Activated T-helper 2 cell treated with anti-CD3 and anti-CD28 coated beads, Interferon-gamma antibody, Interleukin-2, Interleukin-4, amounts not matched to agents 10 μg/mL and 5 μg/mL and 100 μg/mL, durations not matched to agents 14 hours and 24 hours and 36 hours (primary cell): ENCODE measurements around the gene CD83. TPM values are rescaled to one million over a fixed set of nuclear protein-coding genes. Genes with fewer than 3 reads are reported as not detected.

Experiments used
- DNase-seq: peaks from one replicate; pipeline ENCODE4 v3.0.0; 2021; ENCODE audit warnings: low spot score
- H3K27ac Mint-ChIP-seq: one replicate; pipeline ENCODE4 v1.8.0; 2021; ENCODE audit warnings: mixed read lengths
- H3K27me3 Mint-ChIP-seq: one replicate; pipeline ENCODE4 v1.8.0; 2021; ENCODE audit warnings: low read depth, mixed read lengths
- H3K36me3 Mint-ChIP-seq: one replicate; pipeline ENCODE4 v1.8.0; 2021; ENCODE audit warnings: low read depth, mixed read lengths
- H3K4me1 Mint-ChIP-seq: one replicate; pipeline ENCODE4 v1.8.0; 2021; ENCODE audit warnings: low read depth, mixed read lengths
- H3K4me3 Mint-ChIP-seq: one replicate; pipeline ENCODE4 v1.8.0; 2021; ENCODE audit warnings: low read depth, mild to moderate bottlenecking, moderate library complexity, mixed read lengths
- H3K9me3 Mint-ChIP-seq: one replicate; pipeline ENCODE4 v1.8.0; 2021; ENCODE audit warnings: mixed read lengths
- intact Hi-C: fragments of 100-400 bp; cut with micrococcal nuclease; formaldehyde crosslinking; loops from one replicate; pipeline ENCODE4 v1.15.1; 2023
- total RNA-seq: library from RNA; stranded (reverse); gene quantifications from 2 replicates; pipeline ENCODE4 v1.2.3, GENCODE V29; 2022

CD83 gene
- total RNA-seq, 1 donor from 2014 or later, result 145 TPM

DNA sequence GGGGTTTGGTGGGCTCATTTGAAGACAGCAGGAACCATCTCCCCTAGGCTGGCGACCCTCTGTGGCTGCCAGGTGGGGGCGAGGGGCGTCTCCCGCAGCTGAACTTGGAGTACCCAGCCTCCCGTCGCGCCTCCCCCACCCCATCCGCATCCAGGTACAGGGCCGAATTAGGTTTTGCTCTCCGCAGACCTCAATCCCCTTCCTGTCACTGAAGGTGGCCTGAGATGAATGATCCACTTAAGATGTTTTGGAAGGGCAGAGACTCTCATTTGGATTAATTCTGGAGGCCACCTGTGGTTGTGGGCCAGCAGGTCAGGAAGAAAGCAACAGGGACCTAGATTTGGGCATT is 493 bp downstream of the CD83 start:
- Mint-ChIP-seq H3K4me3 (peak overlapping the region; percentile 97), H3K27me3 (peaks cover 3% of the 10 kb centered on the region), H3K36me3 (peaks cover 46% of the 10 kb centered on the region), H3K4me1 (peaks cover 51% of the 10 kb centered on the region), H3K9me3 (no peaks in the 10 kb centered on the region), H3K27ac (peak overlapping the region; percentile 87)
- intact Hi-C loops, result loop anchor here (10.0 kb wide), 1 partner anchor 303 kb away; the partner anchor contains the start of gene MCUR1
- no peak for DNase-seq

DNA sequence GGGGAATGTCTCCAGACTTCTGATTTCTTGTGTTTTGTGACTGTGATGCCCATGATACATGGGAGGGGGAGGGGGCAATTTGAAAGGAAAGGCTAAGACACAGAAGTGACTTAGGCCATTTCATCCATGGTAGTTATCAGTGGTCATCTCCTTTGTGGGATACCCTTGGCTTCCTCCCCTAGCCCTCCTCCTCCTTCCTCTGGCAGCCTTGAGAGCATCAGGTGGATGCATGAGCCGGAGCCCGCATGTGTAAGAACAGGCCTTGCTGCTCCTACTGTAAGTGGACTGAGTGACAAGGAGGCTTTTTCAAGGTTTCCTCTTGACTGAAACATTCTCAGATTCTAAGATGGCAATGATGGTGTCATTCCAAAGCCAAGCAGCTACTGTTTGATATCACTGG is 874 bp downstream of the CD83 start:
- no peaks in the 10 kb centered on the region for H3K9me3 Mint-ChIP-seq
- peak overlapping the region; percentile 97 for H3K4me3 Mint-ChIP-seq
- peak overlapping the region; percentile 87 for H3K27ac Mint-ChIP-seq
- peaks cover 48% of the 10 kb centered on the region for H3K36me3 Mint-ChIP-seq
- intact Hi-C loops, result loop anchor here (10.0 kb wide), 1 partner anchor 304 kb away; the partner anchor contains the start of gene MCUR1
- no peak for DNase-seq
- peaks cover 50% of the 10 kb centered on the region for H3K4me1 Mint-ChIP-seq
- H3K27me3 Mint-ChIP-seq, result no peaks in the 10 kb centered on the region

DNA sequence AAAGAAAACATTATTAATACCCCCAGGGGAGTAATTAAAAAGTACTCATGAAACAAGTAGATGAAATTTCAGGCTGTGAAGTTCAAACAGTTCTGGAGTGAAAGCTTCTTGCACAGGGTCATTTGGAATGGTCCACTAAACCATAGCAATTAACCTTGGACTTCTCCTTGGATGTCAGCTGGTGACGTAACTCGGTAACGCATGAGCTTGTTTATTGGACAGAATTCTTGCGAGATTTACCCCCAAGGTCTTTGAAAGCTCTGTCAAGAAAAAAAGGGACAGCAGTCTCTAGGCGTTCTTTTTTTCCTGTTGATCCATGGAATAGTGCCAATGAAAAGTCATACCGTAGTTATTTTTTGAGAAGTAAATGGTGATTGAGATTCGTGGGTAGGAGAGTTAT is 2.2 kb downstream of the CD83 start:
- intact Hi-C loops, result loop anchor here (10.0 kb wide), 2 partner anchors 305 to 1125 kb away; partner anchors contain the start of genes JARID2 and MCUR1
- Mint-ChIP-seq H3K4me3 (peak overlapping the region; percentile 97), H3K36me3 (peaks cover 58% of the 10 kb centered on the region), H3K9me3 (no peaks in the 10 kb centered on the region), H3K27me3 (no peaks in the 10 kb centered on the region), H3K27ac (no peak overlapping the region), H3K4me1 (peaks cover 60% of the 10 kb centered on the region)
- no peak for DNase-seq

DNA sequence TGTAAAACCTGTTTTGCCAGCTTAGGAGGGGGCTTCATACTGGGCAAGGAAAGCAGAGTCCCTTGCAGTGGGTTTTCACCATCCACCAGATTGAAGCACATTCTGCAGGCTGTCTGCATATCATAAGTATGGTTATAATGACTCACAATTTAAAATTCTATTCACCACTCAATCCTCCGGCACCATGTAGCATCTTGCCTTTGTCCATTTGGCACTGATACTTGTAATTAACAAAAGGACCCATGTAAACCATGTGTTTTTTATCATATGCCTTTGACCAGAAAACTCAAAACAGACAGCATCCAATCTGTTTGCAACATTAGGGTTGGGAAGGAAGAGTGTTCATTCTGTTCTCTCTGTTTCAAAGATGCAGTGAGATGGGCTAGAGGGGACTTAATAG is 3.0 kb downstream of the CD83 start:
- DNase-seq, result no peak
- H3K27me3 Mint-ChIP-seq, result no peaks in the 10 kb centered on the region
- peak overlapping the region; percentile 67 for H3K27ac Mint-ChIP-seq
- H3K4me3 Mint-ChIP-seq, result peak overlapping the region; percentile 97
- no peaks in the 10 kb centered on the region for H3K9me3 Mint-ChIP-seq
- intact Hi-C loops, result loop anchor here (10.0 kb wide), 1 partner anchor 1124 kb away; the partner anchor contains the start of gene JARID2
- peaks cover 65% of the 10 kb centered on the region for H3K36me3 Mint-ChIP-seq
- H3K4me1 Mint-ChIP-seq, result peaks cover 68% of the 10 kb centered on the region

DNA sequence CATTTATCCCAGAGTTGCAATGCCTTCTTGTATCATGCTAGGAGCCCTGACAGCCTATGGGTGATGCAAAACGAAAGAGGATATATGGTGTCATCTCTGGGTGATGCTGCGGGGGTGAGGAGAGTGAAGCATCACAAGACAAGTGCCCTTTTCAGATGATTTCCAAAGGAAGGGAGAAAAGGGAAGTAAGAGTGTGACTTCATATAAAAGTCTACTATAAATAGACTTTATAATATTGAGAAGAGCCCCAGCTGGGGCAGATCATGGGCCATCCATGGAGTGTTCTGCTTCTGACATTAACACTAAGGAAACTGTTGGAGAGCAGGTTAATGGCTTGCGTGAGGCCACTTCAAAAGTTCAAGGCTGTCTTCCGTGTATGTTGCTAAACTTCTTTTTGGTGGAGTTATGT is 4.4 kb downstream of the CD83 start:
- H3K27ac Mint-ChIP-seq, result peak overlapping the region; percentile 83
- H3K9me3 Mint-ChIP-seq, result no peaks in the 10 kb centered on the region
- peak overlapping the region; percentile 97 for H3K4me3 Mint-ChIP-seq
- intact Hi-C loops, result loop anchor here (10.0 kb wide), 1 partner anchor 1123 kb away; the partner anchor contains the start of gene JARID2
- no peaks in the 10 kb centered on the region for H3K27me3 Mint-ChIP-seq
- peaks cover 77% of the 10 kb centered on the region for H3K36me3 Mint-ChIP-seq
- peaks cover 70% of the 10 kb centered on the region for H3K4me1 Mint-ChIP-seq
- no peak for DNase-seq

DNA sequence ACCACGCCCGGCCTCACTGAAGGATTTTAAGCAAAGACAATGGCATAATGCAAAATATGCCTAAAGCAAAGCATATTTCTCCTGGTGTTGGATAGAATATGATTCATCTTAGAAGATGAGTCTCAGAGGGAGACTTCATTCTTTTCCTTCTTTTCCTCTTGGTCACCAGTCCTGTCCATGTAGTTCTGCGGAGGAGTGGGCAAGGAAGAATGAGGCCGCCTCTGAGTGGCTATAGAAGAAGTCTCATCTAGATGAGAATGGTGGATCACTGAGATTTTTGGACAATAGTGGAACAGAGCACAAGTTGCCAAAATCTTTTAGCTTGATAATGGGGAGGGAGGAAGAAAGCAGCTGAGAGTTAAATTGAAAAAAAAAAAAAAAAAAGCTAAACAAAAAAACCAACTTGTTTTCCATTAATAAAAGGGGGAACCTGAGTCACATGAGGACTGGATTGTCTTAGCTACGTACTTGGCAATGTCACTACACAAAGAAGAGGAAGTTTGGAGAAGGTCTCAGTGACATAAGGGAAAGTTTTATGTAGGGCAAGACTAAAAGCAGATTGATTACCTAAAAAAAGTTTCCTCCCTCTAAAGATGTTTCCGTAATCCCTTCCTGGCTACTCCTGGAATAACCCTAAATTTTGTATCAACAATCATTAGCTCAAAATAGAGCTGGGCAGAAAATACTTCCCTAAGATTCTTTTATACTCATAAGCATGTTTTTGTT is 6.0 kb downstream of the CD83 start:
- H3K27ac Mint-ChIP-seq, result peak overlapping the region; percentile 6
- no peaks in the 10 kb centered on the region for H3K9me3 Mint-ChIP-seq
- no peak for DNase-seq
- intact Hi-C loops, result loop anchor here (10.0 kb wide), 1 partner anchor 1121 kb away; the partner anchor contains the start of gene JARID2
- peaks cover 73% of the 10 kb centered on the region for H3K4me1 Mint-ChIP-seq
- H3K4me3 Mint-ChIP-seq, result peak overlapping the region; percentile 53
- H3K27me3 Mint-ChIP-seq, result no peaks in the 10 kb centered on the region
- H3K36me3 Mint-ChIP-seq, result peaks cover 83% of the 10 kb centered on the region

DNA sequence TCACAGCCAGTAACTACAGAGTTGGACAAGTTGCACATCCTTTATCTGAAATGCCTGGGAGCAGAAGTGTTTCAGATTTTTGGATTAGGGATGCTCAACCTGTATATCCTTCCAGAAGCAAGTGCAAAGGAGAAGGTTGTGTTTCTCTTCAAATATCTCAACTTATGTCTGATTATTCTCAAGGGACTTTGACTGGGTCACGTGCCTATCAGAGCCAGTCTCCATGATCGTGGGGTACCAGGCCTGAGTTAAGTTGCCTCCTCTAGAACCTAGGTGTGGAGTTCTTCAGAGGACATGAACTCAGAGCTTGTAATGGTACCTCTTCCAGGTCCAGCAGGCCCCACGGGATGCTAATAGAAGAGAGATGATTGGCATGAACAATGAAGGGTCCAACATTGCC is 7.8 kb downstream of the CD83 start:
- no peak for DNase-seq
- H3K36me3 Mint-ChIP-seq, result peaks cover 87% of the 10 kb centered on the region
- no peak overlapping the region for H3K27ac Mint-ChIP-seq
- no peaks in the 10 kb centered on the region for H3K9me3 Mint-ChIP-seq
- intact Hi-C loops, result loop anchor here (10.0 kb wide), 1 partner anchor 1119 kb away; the partner anchor contains the start of gene JARID2
- no peaks in the 10 kb centered on the region for H3K27me3 Mint-ChIP-seq
- H3K4me3 Mint-ChIP-seq, result no peak overlapping the region
- peaks cover 76% of the 10 kb centered on the region for H3K4me1 Mint-ChIP-seq

DNA sequence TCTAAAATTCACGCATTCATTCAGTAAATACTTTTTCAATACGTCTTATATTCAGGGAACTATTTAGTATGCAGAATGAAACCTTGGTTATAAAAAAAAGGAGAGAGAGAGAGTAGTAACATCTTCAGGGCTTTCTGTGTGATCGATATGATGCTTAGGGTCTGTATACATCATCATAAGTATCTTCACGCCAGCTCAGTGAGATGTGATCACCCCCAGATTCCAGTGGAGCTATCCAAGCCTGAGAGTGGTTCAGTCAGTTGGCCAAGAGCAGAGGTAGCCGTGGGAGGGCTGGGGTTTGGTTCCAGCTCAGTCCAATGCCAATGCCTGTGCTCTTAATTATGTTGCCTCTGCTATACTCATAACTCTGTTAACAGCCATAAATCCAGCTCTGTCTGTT is 8.6 kb downstream of the CD83 start:
- intact Hi-C loops, result loop anchor here (10.0 kb wide), 1 partner anchor 1119 kb away; the partner anchor contains the start of gene JARID2
- no peaks in the 10 kb centered on the region for H3K9me3 Mint-ChIP-seq
- peaks cover 85% of the 10 kb centered on the region for H3K36me3 Mint-ChIP-seq
- H3K4me1 Mint-ChIP-seq, result peaks cover 74% of the 10 kb centered on the region
- no peak for DNase-seq
- no peaks in the 10 kb centered on the region for H3K27me3 Mint-ChIP-seq
- H3K4me3 Mint-ChIP-seq, result peak overlapping the region; percentile 10
- no peak overlapping the region for H3K27ac Mint-ChIP-seq

DNA sequence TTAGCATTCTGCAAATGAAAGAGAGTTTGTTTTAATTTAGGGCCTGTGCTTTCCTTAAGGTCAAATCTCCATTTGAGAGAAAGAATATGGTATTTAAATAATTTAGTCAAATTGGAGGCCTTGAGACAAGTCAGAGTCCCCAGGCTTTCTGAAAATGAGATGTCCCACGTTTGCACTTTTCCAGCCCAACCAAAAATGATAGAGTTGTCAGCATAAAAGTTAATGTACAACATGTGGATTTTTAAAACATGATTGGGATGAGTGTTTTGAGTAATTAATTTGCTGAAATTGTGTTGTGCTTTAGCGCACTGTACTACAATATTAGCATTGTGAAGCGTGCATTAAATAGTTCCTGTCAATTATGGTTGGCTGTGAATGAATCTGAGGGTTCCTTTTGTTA is 10.0 kb downstream of the CD83 start:
- Mint-ChIP-seq H3K9me3 (no peaks in the 10 kb centered on the region), H3K4me1 (peaks cover 64% of the 10 kb centered on the region), H3K36me3 (peaks cover 85% of the 10 kb centered on the region), H3K27me3 (no peaks in the 10 kb centered on the region), H3K27ac (no peak overlapping the region), H3K4me3 (peak overlapping the region; percentile 17)
- intact Hi-C loops, result loop anchor here (10.0 kb wide), 1 partner anchor 1117 kb away; the partner anchor contains the start of gene JARID2
- DNase-seq, result no peak

DNA sequence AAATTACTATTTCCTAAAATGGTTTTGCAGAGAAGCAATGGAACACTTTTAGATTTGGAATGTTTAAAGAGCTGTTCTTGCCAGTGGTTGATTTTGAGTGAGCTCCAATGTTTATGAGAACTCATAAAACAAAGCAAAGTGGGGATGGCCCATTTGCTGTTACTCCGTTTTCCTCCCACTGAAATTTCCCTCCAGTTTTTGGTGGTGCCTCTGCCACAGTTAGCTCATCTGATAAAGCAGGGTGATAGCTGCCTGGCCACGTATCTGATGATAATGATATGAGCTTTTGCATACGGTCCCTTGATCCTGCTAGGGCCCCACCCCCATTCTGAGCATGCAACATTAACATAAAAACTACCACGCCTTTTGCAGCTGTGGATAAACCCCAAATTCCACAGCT is 10.4 kb downstream of the CD83 start:
- DNase-seq, result no peak
- Mint-ChIP-seq H3K9me3 (no peaks in the 10 kb centered on the region), H3K4me3 (peak overlapping the region; percentile 30), H3K27ac (peak overlapping the region; percentile 38), H3K4me1 (peaks cover 60% of the 10 kb centered on the region), H3K27me3 (no peaks in the 10 kb centered on the region), H3K36me3 (peaks cover 86% of the 10 kb centered on the region)
- intact Hi-C loops, result loop anchor here (10.0 kb wide), 1 partner anchor 1117 kb away; the partner anchor contains the start of gene JARID2

DNA sequence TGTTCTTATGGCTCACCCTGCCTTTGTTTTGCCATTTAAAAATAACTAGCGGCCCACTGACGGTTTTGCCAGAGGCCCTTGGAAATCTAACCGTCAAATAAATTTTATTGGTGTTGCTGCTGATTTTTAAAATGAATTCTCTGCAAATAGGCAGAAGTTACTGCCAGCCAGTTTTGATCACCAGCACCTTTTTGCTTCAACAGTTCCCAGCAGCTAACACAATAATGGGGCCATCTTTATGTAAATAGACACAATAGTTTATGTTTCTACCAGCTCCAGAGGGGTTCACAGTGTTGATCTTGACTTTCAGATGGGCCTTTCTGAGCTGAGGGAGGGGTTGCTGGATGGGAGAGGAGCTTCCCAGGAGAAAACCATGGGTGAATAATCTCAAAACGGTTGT is 11.2 kb downstream of the CD83 start:
- no peak overlapping the region for H3K27ac Mint-ChIP-seq
- intact Hi-C loops, result loop anchor here (10.0 kb wide), 1 partner anchor 1116 kb away; the partner anchor contains the start of gene JARID2
- H3K4me3 Mint-ChIP-seq, result no peak overlapping the region
- H3K36me3 Mint-ChIP-seq, result peaks cover 88% of the 10 kb centered on the region
- no peak for DNase-seq
- H3K4me1 Mint-ChIP-seq, result peaks cover 56% of the 10 kb centered on the region
- H3K9me3 Mint-ChIP-seq, result no peaks in the 10 kb centered on the region
- no peaks in the 10 kb centered on the region for H3K27me3 Mint-ChIP-seq

DNA sequence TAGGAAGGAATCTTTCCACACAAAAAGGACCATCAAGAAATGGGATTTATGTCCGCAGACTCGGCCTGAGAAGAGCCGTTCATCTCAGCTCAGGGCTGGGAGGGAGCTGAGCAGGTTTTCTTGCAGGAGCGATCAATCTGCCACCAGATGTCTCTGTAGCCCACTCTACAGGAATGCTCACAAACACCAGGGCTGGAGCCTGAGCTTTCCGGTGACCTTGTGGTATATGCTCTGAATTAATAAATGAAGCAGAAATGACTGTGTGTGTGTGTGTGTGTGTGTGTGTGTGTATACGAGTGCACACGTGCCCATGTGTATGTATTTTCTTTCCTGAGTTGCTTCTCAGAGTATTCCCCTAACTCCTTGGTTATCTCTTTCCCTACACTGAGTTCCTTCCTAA is 12.0 kb downstream of the CD83 start:
- intact Hi-C loops, result loop anchor here (10.0 kb wide), 1 partner anchor 1115 kb away; the partner anchor contains the start of gene JARID2
- H3K4me1 Mint-ChIP-seq, result peaks cover 51% of the 10 kb centered on the region
- H3K27ac Mint-ChIP-seq, result peak overlapping the region; percentile 52
- H3K36me3 Mint-ChIP-seq, result peaks cover 92% of the 10 kb centered on the region
- H3K4me3 Mint-ChIP-seq, result no peak overlapping the region
- no peak for DNase-seq
- H3K9me3 Mint-ChIP-seq, result no peaks in the 10 kb centered on the region
- no peaks in the 10 kb centered on the region for H3K27me3 Mint-ChIP-seq

DNA sequence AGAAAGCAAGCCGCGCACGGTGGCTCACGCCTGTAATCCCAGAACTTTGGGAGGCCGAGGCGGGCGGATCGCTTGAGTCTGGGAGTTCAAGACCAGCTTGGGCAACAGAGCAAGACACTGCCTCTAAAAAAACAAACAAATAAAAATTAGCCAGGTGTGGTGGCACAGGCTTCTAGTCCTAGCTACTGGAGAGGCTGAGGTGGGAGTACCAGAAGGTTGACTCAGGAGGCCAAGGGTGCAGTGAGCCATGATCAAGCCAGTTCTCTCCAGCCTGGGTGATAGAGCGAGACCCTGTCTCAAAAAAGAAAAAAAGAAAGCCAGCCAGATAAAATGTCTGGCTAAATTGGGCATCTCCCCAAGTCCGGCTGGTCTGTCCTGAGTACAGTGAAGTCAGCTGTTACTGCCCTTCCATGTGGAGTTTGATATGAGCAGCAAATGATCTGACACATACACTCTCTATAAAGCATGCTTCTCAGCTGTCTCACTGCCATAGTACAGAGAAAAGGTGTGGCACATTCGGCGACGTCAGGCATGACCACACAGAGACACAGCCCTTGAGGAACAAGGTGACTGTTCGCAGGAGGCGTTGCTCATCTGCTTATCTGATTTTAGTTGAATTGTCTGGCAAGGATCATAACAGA is 13.0 kb downstream of the CD83 start:
- peak overlapping the region; percentile 5 for H3K27ac Mint-ChIP-seq
- no peaks in the 10 kb centered on the region for H3K9me3 Mint-ChIP-seq

More for the DNA sequence above, 13.0 kb downstream of the CD83 start:
- Mint-ChIP-seq H3K27me3 (no peaks in the 10 kb centered on the region), H3K4me1 (peaks cover 41% of the 10 kb centered on the region), H3K36me3 (peaks cover 92% of the 10 kb centered on the region), H3K4me3 (no peak overlapping the region)
- DNase-seq, result no peak
- intact Hi-C loops, result no loop called here
